Mesangial cell (primary cell): Measurements from ENCODE around the gene PPCDC. TPM values are rescaled to one million over a fixed set of nuclear protein-coding genes. Genes with fewer than 3 reads are reported as not detected.

Experiments
- total RNA-seq: library from RNA; depleted of rRNA; stranded (reverse); fragments of >200 nt; gene quantifications from 2 replicates; pipeline ENCODE4 v1.2.3, GENCODE V29; 2015

PPCDC gene, protein sequence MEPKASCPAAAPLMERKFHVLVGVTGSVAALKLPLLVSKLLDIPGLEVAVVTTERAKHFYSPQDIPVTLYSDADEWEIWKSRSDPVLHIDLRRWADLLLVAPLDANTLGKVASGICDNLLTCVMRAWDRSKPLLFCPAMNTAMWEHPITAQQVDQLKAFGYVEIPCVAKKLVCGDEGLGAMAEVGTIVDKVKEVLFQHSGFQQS
- 13.9 and 39.6 TPM in 2 replicates for total RNA-seq

DNA sequence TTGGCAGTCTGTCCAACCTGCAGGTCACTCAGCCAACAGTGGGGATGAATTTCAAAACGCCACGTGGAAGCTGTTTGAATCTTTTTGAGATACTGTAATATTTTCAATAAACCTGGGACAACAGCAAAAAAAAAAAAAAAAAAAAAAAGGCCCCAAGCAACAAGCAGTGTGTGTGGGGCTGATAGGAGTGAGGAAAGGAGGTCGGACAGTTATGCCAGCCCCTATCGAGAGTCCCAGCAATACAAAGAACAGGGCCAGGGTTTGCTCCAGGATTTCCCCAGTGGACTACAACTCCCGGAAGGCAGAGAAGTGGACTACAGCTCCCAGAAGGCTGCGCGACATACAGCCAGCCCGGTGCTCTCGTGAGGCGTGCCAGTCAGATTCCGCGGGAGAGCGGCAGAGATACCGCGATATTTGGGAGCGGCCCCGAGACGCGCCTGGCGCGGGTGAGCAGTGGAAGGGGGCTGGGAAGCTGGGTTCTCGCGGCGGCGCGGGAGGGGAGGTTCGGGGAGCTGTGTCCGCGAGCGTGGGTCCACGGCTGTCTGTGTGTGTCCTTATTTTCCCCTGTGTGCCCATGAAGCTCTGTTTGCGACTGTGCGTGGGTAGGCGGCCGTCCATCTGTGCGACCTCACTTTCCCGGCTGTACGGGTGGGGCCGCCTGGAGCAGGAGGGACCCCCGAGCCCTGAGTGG, at the start of gene PPCDC:
PPCDC (plus strand) TSS at position 410 of the 691 bp plus-strand sequence. CDS start 4,729 bp downstream, outside the sequence.

DNA sequence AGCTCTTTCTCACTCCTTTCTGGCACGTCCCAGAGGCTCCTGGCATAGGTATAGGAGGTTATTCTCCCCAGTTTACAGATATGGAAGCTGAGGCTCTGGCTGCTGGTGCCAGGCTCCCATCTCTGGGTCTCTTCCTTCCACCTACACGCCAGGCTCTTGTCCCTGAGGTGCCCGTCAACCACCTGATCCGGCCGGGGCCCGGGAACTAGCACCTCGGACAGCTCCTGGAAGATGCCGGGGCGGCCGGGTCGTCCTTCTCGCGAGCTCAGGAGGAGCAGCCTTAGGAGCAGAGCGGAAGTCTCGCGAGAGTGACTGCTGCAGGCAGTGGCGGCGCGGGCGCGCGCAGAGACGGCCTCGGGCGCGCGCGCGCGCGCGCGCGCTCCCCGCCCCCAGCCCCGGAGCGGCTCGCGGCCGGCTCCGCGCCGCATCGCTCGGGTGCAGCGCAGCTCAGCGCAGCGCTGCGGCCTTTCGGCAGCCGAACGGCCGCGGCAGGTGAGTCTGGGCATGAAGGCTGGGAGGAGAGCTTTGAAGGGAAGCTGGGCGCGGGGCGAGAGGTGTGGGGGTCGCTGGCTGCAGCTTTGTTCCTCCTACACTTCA, 28.1 kb upstream of the PPCDC start, which contains the start of gene SCAMP5:
SCAMP5 (plus strand) TSS at position 382 of the 597 bp plus-strand sequence. CDS start 16,277 bp downstream, outside the sequence.

Other genes starting within 250 kb of the PPCDC start
- 34.4 and 40.1 TPM in 2 replicates for gene CSK, start 241.5 kb upstream of the PPCDC start, total RNA-seq
- not detected in 2 replicates for gene LMAN1L, start 210.8 kb upstream of the PPCDC start, total RNA-seq
- not detected in 2 replicates for gene CPLX3, start 197.0 kb upstream of the PPCDC start, total RNA-seq
- gene ULK3, start 180.4 kb upstream of the PPCDC start, total RNA-seq: 18.6 and 31.4 TPM in 2 replicates
- gene SCAMP2, start 150.2 kb upstream of the PPCDC start, total RNA-seq: 58.2 and 76.9 TPM in 2 replicates
- 61.3 and 68.7 TPM in 2 replicates for gene MPI, start 133.5 kb upstream of the PPCDC start, total RNA-seq
- gene FAM219B, start 116.7 kb upstream of the PPCDC start, total RNA-seq: 32.1 and 39.7 TPM in 2 replicates
- gene COX5A, start 85.5 kb upstream of the PPCDC start, total RNA-seq: 168 and 220 TPM in 2 replicates
- gene RPP25, start 66.8 kb upstream of the PPCDC start, total RNA-seq: 6.0 and 8.7 TPM in 2 replicates
- gene SCAMP5, start 28.0 kb upstream of the PPCDC start, total RNA-seq: 9.3 and 11.5 TPM in 2 replicates
- 15.3 and 22.6 TPM in 2 replicates for gene C15orf39, start 178.3 kb downstream of the PPCDC start, total RNA-seq
- not detected in 2 replicates for gene GOLGA6C, start 234.7 kb downstream of the PPCDC start, total RNA-seq